Activated CD8-positive, alpha-beta T cell treated with anti-CD3 and anti-CD28 coated beads for 36 hours (primary cell): ENCODE measurements around the gene MYH11. TPM values are rescaled to one million over a fixed set of nuclear protein-coding genes. Genes with fewer than 3 reads are reported as not detected.

Experiments
- ATAC-seq: fragments of 200-7000 bp; cut with Tn5 transposase; one replicate; pipeline ENCODE4 v1.10.0; 2021; ENCODE audit warnings: mild to moderate bottlenecking, moderate library complexity
- CTCF ChIA-PET: fragments of 350-600 bp; sonication (Branson Sonifier 250); formaldehyde crosslinking; loops from one replicate; lab custom pipeline; 2021; ENCODE audit warnings: antibody characterized with exemption; lab: Charles Lee
- POLR2A ChIA-PET: fragments of 350-600 bp; sonication (Branson Sonifier 250); formaldehyde crosslinking; loops from one replicate; lab custom pipeline; 2021; ENCODE audit warnings: antibody characterized with exemption; lab: Charles Lee
- DNase-seq: peaks from one replicate; pipeline ENCODE4 v3.0.0-alpha.2; 2020
- H3K27ac Mint-ChIP-seq: one replicate; pipeline ENCODE4 v1.8.0; 2021; ENCODE audit warnings: mild to moderate bottlenecking, mixed read lengths
- H3K27me3 Mint-ChIP-seq: one replicate; pipeline ENCODE4 v1.8.0; 2021; ENCODE audit warnings: mixed read lengths
- H3K36me3 Mint-ChIP-seq: one replicate; pipeline ENCODE4 v1.8.0; 2021; ENCODE audit warnings: low read depth, mixed read lengths
- H3K4me1 Mint-ChIP-seq: one replicate; pipeline ENCODE4 v1.8.0; 2021; ENCODE audit warnings: low read depth, mixed read lengths
- H3K4me3 Mint-ChIP-seq: one replicate; pipeline ENCODE4 v1.8.0; 2021; ENCODE audit warnings: mild to moderate bottlenecking, moderate library complexity, mixed read lengths
- H3K9me3 Mint-ChIP-seq: one replicate; pipeline ENCODE4 v1.8.0; 2021; ENCODE audit warnings: mixed read lengths
- intact Hi-C: fragments of 100-400 bp; cut with micrococcal nuclease; formaldehyde crosslinking; loops from one replicate; pipeline ENCODE4 v1.10.0; 2022
- total RNA-seq, 2 experiments: library from RNA; stranded (reverse); gene quantifications; one replicate each; pipeline ENCODE4 v1.2.3, GENCODE V29; 2021
- TF ChIP-seq, protein P1 (sequence below): fragments of 200-600 bp; IDR thresholded peaks from one replicate; pipeline ENCODE4 v1.8.0; 2022; ENCODE audit warnings: antibody characterized with exemption, mild to moderate bottlenecking

The MYH11 gene
- total RNA-seq, 2 experiments from 2014 or later = not detected

- no peaks in the 10 kb centered on the region for H3K9me3 Mint-ChIP-seq
- H3K36me3 Mint-ChIP-seq = no peaks in the 10 kb centered on the region
- POLR2A ChIA-PET = no interaction called here
- no peak for DNase-seq
- TF ChIP-seq, protein P1, sequence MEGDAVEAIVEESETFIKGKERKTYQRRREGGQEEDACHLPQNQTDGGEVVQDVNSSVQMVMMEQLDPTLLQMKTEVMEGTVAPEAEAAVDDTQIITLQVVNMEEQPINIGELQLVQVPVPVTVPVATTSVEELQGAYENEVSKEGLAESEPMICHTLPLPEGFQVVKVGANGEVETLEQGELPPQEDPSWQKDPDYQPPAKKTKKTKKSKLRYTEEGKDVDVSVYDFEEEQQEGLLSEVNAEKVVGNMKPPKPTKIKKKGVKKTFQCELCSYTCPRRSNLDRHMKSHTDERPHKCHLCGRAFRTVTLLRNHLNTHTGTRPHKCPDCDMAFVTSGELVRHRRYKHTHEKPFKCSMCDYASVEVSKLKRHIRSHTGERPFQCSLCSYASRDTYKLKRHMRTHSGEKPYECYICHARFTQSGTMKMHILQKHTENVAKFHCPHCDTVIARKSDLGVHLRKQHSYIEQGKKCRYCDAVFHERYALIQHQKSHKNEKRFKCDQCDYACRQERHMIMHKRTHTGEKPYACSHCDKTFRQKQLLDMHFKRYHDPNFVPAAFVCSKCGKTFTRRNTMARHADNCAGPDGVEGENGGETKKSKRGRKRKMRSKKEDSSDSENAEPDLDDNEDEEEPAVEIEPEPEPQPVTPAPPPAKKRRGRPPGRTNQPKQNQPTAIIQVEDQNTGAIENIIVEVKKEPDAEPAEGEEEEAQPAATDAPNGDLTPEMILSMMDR = no peak
- no peak for ATAC-seq
- H3K27me3 Mint-ChIP-seq = no peaks in the 10 kb centered on the region
- H3K4me3 Mint-ChIP-seq = no peak overlapping the region
- CTCF ChIA-PET = no interaction called here
- no peaks in the 10 kb centered on the region for H3K4me1 Mint-ChIP-seq
- intact Hi-C loops = no loop called here
- H3K27ac Mint-ChIP-seq = no peak overlapping the region
Measured at GRCh38 chr16:15827299-15827698, 29.5 kb downstream of the MYH11 start.

- Mint-ChIP-seq H3K4me1 (no peaks in the 10 kb centered on the region), H3K9me3 (no peaks in the 10 kb centered on the region), H3K4me3 (no peak overlapping the region), H3K36me3 (no peaks in the 10 kb centered on the region), H3K27ac (no peak overlapping the region), H3K27me3 (no peaks in the 10 kb centered on the region)
- ATAC-seq (no peak), DNase-seq (no peak)
- ChIA-PET CTCF (interaction anchor here (1.4 kb wide), 1 partner anchor 60 kb away, joined by 3 read pairs; no protein-coding TSS in a partner anchor), POLR2A (no interaction called here)
- intact Hi-C loops = no loop called here
- TF ChIP-seq, protein P1 = no peak
Measured at GRCh38 chr16:15825750-15826305, 31.0 kb downstream of the MYH11 start.

DNA sequence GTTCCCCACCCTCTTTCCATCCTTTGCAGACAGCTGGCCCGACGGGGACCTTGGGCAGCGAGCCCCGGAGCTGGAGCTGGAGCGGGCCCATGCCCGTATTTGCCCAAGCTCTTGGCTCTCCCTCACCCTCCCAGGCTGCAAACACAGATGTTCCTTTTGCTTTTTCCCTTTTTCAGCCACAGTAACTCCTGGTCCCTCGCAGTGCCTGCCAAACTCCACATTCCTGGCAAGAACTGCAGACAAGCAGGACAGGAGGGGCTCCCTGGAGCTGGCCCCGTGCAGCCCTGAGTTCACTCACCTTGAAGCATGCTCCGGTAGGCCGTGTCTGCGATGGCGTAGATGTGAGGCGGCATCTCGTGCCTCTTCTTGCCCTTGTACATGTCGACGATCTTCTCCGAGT is 33.9 kb downstream of the MYH11 start:
- ATAC-seq (no peak), DNase-seq (no peak)
- Mint-ChIP-seq H3K36me3 (no peaks in the 10 kb centered on the region), H3K27me3 (no peaks in the 10 kb centered on the region), H3K4me3 (no peak overlapping the region), H3K9me3 (no peaks in the 10 kb centered on the region), H3K4me1 (no peaks in the 10 kb centered on the region), H3K27ac (no peak overlapping the region)
- intact Hi-C loops = no loop called here
- TF ChIP-seq, protein P1 = no peak
- CTCF ChIA-PET = interaction anchor here (0.6 to 3.0 kb wide), 10 partner anchors 10 to 271 kb away, joined by 3 to 20 read pairs (median 4); no protein-coding TSS in a partner anchor
- POLR2A ChIA-PET = no interaction called here

DNA sequence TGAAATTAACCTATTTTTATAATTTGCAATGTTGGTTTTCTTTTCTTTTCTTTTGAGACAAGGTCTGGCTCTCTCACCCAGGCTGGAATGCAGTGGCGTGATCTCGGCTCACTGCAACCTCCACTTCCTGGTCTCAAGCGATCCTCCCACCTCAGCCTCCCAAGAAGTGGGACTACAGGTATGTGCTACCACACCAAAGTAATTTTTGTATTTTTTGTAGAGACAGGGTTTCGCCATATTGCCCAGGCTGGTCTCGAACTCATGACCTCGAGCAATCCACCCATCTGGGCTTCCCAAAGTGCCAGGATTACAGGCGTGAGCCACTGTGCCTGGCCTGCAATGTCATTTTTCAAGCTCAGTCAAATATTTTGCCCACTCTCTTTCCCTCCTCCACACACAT is 36.0 kb downstream of the MYH11 start:
- TF ChIP-seq, protein P1 = no peak
- no peaks in the 10 kb centered on the region for H3K27me3 Mint-ChIP-seq
- H3K36me3 Mint-ChIP-seq = no peaks in the 10 kb centered on the region
- no peak overlapping the region for H3K4me3 Mint-ChIP-seq
- no peaks in the 10 kb centered on the region for H3K4me1 Mint-ChIP-seq
- H3K27ac Mint-ChIP-seq = no peak overlapping the region
- peaks cover 7% of the 10 kb centered on the region for H3K9me3 Mint-ChIP-seq
- DNase-seq (no peak), ATAC-seq (no peak)
- CTCF ChIA-PET = interaction anchor here (0.9 to 3.0 kb wide), 12 partner anchors 8 to 363 kb away, joined by 3 to 20 read pairs (median 4); no protein-coding TSS in a partner anchor
- intact Hi-C loops = no loop called here
- POLR2A ChIA-PET = interaction anchor here (1.5 kb wide), 1 partner anchor 67 kb away, joined by 3 read pairs; the partner anchor contains the start of gene CEP20

- Mint-ChIP-seq H3K4me3 (no peak overlapping the region), H3K9me3 (peaks cover 17% of the 10 kb centered on the region), H3K27ac (no peak overlapping the region), H3K27me3 (no peaks in the 10 kb centered on the region), H3K4me1 (no peaks in the 10 kb centered on the region), H3K36me3 (no peaks in the 10 kb centered on the region)
- DNase-seq (no peak), ATAC-seq (no peak)
- ChIA-PET CTCF (no interaction called here), POLR2A (no interaction called here)
- TF ChIP-seq, protein P1 = no peak
- intact Hi-C loops = no loop called here
Measured at GRCh38 chr16:15819046-15819445, 37.8 kb downstream of the MYH11 start.
